GM12873 (cell line): Measurements from ENCODE around the gene C1QC.

Experiments
- CTCF ChIP-seq: IDR thresholded peaks from 2 replicates; pipeline ENCODE4 v1.5.1; 2012; ENCODE audit warnings: low read depth, mild to moderate bottlenecking, moderate library complexity, low read length, control low read depth; ENCODE audit not compliant: insufficient read depth; ENCODE audit errors: missing control alignments

Gene C1QC

GRCh38 chr1:22633697-22634463 is 9.6 kb upstream of the C1QC start:
- no peak for TF ChIP-seq CTCF

GRCh38 chr1:22635436-22635835 is 8.0 kb upstream of the C1QC start:
- no peak for TF ChIP-seq CTCF

GRCh38 chr1:22636353-22636752 is 7.1 kb upstream of the C1QC start, which contains the start of gene C1QA:
TSS of gene C1QA (plus strand) at chr1:22636628. CDS start at chr1:22637617, 989 bp downstream.
- TF ChIP-seq CTCF: no peak

- no peak for TF ChIP-seq CTCF
These were observed 6.5 kb upstream of the C1QC start for GRCh38 chr1:22636927-22637326.

- TF ChIP-seq CTCF: no peak
These were observed 5.5 kb upstream of the C1QC start for GRCh38 chr1:22637907-22638445.

- TF ChIP-seq CTCF: no peak
These were observed 4.8 kb upstream of the C1QC start for GRCh38 chr1:22638476-22639234.

- no peak for TF ChIP-seq CTCF
These were observed 4.1 kb upstream of the C1QC start for GRCh38 chr1:22639286-22639685.
